ENCODE measurements around the gene TLCD2.
A peak's percentile ranks its signal among the peaks of the same experiment; 100 is the strongest.
"Not testable (repeated sequence)": the region's sequence is repeated elsewhere in the genome, so short reads cannot be mapped to it uniquely, and the experiment has no call there.

Gene TLCD2

DNA sequence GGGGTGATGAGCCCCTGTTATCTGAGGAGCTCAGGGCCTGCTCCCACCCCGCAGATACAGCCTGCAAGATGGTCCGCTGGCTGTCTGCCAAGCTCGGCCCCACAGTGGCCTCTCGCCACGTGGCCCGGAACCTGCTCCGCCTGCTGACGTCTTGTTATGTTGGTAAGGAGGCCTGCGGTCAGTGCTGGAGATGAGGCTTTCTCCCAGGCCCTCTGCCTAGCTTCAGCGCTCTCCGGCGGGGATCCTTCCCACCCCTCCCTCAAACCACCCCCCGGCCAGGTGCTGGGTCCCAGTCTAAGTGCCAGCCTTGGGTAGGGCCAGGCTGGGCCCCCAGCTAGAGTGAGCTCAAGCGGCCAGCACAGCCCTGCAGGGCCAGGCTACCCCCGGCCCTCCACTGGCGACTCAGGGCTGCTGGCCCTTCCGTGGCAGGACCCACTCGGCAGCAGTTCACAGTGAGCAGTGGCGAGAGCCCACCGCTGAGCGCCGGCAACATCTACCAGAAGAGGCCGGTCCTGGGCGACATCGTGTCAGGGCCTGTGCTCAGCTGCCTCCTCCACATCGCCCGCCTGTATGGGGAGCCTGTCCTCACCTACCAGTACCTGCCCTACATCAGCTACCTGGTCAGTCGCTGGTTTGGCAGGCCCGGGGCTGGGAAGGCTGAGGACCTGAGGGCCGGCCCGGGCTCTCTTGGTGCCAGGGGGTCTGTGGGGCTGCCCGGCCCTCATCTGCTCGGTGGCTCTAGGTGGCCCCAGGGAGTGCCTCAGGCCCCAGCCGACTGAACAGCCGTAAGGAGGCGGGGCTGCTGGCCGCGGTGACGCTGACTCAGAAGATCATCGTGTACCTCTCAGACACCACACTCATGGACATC is 20.4 kb upstream of the TLCD2 start:
- no peak for TF ChIP-seq ZNF274 (IDR thresholded peaks at IDR 0.05; ENCODE audit: low read depth, low read length)
- no peak overlapping the region for H3K4me3 ChIP-seq (ENCODE audit: low read length)

DNA sequence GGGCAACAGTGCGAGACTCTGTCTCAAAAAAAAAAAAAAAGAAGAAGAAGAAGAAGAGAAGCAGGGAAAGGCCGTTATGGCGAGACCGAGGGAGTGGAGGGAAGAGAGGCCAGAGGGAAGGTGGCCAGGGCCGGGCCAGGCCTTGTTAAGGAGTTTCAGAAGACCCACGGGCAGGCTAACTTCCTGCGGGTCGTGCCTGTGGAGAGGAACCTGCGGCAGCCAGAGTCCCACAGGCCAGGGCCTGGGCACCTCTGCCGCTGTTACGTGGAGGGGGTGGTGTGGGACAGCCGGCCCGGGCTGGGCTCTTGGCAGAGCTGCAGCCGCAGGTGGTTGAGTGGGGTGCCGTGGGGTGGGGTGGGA is 19.8 kb upstream of the TLCD2 start:
- H3K4me3 ChIP-seq (ENCODE audit: low read length) = no peak overlapping the region
- no peak for TF ChIP-seq ZNF274 (IDR thresholded peaks at IDR 0.05; ENCODE audit: low read depth, low read length)

DNA sequence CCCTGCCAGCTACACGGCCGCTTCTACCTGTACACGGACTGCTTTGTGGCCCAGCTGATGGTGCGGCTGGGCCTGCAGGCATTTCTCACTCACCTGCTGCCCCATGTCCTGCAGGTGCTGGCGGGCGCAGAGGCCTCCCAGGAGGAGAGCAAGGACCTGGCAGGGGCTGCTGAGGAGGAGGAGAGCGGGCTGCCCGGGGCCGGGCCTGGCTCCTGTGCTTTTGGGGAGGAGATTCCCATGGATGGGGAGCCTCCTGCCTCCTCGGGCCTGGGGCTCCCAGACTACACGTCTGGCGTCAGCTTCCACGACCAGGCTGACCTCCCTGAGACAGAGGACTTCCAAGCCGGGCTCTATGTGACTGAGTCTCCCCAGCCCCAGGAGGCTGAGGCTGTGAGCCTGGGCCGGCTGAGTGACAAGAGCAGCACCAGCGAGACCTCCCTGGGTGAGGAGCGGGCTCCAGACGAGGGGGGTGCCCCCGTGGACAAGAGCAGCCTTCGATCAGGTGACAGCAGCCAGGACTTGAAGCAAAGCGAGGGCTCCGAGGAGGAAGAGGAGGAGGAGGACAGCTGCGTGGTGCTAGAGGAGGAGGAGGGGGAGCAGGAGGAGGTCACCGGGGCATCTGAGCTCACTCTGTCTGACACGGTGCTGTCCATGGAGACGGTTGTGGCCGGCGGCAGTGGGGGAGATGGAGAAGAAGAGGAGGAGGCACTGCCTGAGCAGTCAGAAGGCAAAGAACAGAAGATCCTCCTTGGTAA is 17.9 kb upstream of the TLCD2 start:
- no peak for TF ChIP-seq ZNF274 (IDR thresholded peaks at IDR 0.05; ENCODE audit: low read depth, low read length)
- H3K4me3 ChIP-seq (ENCODE audit: low read length) = no peak overlapping the region

DNA sequence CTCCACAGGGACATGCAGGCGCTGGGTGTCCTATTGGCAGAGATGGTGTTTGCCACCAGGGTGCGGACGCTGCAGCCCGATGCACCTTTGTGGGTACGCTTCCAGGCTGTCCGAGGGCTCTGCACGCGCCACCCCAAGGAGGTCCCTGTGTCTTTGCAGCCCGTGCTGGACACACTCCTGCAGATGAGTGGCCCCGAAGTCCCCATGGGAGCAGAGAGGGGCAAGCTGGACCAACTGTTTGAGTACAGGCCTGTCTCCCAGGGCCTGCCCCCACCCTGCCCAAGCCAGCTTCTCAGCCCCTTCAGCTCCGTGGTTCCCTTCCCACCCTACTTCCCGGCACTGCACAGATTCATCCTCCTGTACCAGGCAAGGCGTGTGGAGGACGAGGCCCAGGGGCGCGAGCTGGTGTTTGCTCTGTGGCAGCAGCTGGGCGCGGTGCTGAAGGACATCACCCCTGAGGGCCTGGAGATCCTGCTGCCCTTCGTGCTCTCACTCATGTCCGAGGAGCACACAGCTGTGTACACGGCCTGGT is 17.1 kb upstream of the TLCD2 start:
- no peak for TF ChIP-seq ZNF274 (IDR thresholded peaks at IDR 0.05; ENCODE audit: low read depth, low read length)
- H3K4me3 ChIP-seq (ENCODE audit: low read length) = no peak overlapping the region

DNA sequence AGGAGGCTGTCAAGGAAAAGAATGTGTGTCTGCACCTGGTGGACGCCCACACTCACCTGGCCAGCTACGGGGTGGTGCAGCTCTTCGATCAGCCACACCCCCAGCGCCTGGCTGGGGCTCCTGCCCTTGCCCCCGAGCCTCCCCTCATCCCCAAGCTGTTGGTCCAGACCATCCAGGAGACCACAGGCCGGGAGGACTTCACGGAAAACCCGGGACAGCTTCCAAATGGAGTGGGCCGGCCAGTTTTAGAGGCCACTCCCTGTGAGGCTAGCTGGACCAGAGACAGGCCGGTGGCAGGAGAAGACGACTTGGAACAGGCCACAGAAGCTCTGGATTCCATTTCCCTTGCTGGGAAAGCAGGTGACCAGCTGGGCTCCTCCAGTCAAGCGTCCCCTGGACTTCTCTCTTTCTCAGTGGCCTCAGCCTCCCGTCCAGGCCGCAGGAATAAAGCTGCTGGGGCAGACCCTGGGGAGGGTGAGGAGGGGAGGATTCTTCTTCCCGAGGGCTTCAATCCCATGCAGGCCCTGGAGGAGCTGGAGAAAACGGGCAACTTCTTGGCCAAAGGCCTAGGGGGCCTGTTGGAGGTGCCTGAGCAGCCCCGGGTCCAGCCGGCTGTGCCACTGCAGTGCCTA is 16.6 kb upstream of the TLCD2 start:
- no peak for TF ChIP-seq ZNF274 (IDR thresholded peaks at IDR 0.05; ENCODE audit: low read depth, low read length)
- H3K4me3 ChIP-seq (ENCODE audit: low read length) = no peak overlapping the region

DNA sequence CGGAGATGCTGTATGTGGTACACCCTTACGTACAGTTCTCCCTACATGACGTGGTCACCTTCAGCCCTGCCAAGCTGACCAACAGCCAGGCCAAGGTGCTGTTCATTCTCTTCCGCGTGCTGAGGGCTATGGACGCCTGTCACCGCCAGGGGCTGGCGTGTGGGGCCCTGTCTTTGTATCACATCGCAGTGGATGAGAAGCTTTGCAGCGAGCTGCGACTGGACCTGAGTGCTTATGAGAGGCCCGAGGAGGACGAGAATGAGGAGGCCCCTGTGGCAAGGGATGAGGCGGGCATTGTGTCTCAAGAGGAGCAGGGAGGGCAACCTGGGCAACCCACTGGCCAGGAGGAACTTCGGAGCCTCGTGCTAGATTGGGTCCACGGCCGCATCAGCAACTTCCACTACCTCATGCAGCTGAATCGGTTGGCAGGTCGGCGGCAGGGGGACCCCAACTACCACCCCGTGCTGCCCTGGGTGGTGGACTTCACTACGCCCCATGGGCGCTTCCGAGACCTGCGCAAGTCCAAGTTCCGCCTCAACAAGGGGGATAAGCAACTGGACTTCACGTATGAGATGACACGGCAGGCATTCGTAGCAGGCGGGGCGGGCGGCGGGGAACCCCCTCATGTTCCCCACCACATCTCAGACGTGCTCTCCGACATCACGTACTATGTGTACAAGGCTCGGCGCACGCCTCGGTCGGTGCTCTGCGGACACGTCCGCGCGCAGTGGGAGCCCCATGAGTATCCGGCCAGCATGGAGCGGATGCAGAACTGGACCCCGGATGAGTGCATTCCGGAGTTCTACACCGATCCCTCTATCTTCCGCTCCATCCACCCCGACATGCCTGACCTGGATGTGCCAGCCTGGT is 15.7 kb upstream of the TLCD2 start:
- TF ChIP-seq ZNF274 (IDR thresholded peaks at IDR 0.05; ENCODE audit: low read depth, low read length) = no peak
- peak overlapping the region; percentile 82; the same call in 1 of the 2 replicates for H3K4me3 ChIP-seq (ENCODE audit: low read length)

DNA sequence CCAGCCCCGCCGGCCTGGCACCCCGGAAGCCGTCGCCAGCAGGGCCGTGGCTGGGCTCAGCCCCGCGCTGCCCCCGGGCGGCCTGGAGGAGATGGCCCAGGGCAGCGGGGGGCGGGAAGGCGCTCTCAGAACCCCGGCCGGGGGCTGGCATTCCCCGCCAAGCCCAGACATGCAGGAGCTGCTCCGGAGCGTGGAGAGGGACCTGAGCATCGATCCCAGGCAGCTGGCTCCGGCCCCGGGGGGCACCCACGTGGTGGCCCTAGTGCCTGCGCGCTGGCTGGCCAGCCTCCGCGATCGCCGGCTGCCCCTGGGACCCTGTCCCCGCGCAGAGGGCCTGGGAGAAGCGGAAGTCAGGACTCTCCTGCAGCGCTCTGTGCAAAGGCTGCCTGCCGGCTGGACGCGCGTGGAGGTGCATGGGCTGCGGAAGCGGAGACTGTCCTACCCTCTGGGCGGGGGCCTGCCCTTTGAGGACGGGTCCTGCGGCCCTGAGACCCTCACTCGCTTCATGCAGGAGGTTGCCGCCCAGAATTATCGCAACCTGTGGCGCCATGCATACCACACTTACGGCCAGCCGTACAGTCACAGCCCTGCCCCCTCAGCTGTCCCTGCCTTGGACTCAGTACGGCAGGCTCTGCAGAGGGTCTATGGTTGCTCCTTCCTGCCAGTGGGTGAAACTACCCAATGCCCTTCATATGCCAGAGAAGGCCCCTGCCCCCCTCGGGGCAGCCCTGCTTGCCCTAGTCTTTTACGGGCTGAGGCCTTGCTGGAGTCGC is 14.9 kb upstream of the TLCD2 start:
- peak overlapping the region; percentile 82; the same call in 1 of the 2 replicates for H3K4me3 ChIP-seq (ENCODE audit: low read length)
- TF ChIP-seq ZNF274 (IDR thresholded peaks at IDR 0.05; ENCODE audit: low read depth, low read length) = no peak

DNA sequence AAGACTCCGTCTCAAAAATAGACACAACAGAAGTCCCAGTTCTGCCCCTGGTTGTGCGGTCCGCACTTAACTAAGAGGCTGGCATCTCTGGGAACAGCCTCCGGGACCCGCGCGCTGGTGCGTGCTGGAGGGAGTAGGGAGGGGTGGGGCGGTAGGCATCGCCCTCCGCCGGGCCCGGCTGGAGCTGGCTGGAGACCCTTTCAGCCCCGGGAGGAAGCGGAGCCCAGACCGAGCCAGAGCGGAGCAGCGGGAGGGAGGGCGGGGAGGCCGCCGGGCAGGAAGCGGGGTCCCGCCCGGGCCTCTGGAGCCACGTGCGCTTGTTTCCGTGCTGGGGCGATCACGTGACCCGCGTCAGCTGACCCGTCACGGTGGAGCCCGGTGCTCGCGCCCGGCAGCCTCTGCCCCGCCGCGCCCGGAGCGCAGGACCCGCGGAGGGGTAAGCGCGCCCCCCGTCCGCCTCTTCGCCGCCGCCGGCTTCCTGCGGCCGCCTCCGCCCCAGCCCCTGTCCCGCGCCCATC is 14.2 kb upstream of the TLCD2 start, which contains the start of gene WDR81:
Gene WDR81, plus strand, starts transcription at position 354 of the 518 bp plus-strand sequence. CDS start 256 bp downstream, outside the sequence.
- H3K4me3 ChIP-seq (ENCODE audit: low read length) = peak within 1 kb of the TSS; percentile 82; the same call in 1 of the 2 replicates
- TF ChIP-seq ZNF274 (IDR thresholded peaks at IDR 0.05; ENCODE audit: low read depth, low read length) = no peak

DNA sequence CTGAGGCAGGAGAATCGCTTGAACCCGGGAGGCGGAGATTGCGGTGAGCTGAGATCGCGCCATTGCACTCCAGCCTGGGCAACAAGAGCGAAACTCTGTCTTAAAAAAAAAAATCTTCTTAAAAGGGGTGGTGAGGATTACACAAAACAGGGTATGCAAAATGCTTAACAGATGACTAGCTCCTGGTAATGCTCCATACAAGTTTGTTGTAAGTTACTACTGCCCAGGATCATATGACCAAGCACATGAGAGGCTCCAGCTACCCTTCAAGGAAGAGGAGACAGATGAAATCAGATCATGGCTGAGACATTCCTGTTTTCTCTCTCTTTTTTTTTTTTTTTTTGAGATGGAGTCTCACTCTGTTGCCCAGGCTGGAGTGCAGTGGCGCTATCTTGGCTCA is 11.8 kb upstream of the TLCD2 start:
- H3K4me3 ChIP-seq (ENCODE audit: low read length) = not testable (repeated sequence)

DNA sequence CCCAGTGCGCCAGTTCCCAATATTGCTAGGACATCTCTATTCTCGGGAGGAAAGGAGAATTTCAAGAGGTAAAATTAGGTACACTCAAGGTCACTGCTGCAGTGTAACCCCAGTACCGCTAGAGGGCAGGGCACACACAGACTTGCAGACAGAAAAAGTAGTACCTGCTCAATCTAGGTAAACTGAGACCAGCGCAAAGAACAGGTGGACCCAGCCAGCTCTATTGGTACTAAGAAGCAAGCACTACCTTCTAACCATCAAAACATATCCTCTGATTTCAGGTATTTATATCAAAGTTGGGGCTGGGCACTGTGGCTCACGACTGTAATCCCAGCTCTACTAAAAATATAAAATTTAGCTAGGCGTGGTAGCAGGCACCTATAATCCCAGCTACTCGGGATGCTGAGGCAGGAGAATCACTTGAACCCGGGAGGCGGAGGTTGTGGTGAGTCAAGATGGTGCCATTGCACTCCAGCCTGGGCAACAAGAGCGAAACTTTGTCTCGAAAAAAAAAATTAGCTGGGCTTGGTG is 10.7 kb upstream of the TLCD2 start:
- TF ChIP-seq ZNF274 (IDR thresholded peaks at IDR 0.05; ENCODE audit: low read depth, low read length) = no peak
- H3K4me3 ChIP-seq (ENCODE audit: low read length) = no peak overlapping the region

DNA sequence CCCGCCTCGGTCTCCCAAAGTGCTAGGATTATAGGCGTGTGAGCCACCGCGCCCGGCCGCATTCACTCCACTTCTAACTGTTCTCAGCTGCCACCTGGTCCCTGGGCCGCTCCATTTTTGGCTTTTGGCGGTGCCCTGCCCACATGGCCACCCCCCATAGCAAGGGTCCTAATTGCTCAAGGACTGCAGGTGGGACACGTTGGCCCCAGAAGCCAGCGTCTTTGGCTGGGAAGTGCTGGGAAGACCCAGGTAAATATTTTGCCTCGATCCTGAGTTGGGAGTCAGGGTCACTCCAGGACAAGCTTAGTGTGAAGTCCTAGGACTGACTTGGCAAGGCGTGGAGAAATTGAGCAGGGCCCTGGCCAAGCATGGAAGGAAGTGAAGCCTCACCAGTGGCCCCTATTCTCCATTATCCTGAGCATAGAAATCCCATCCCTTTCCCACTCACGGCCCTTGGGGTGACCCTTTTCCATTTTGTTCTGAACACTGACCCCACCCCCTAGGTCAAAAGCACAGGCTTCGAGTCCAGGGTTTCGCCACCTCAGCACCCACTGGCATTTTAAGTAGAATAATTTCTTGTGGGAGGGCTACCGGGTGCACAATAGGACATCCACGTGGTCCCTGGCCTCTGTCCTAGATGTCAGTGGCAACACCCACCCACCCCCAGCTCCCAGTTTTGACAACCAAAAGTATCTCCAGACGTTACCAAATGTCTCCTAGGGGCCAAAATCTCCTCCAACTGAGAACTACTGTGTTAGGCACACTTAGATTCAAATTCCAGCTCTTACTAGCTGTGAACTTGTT is 8.4 kb upstream of the TLCD2 start:
- no peak overlapping the region; the same call in 1 of the 2 replicates for H3K4me3 ChIP-seq (ENCODE audit: low read length)
- TF ChIP-seq ZNF274 (IDR thresholded peaks at IDR 0.05; ENCODE audit: low read depth, low read length) = no peak

Data from GM08714 (cell line).